Osteocyte (in vitro differentiated cells): Measurements from ENCODE around the gene TMED6. TPM values are rescaled to one million over a fixed set of nuclear protein-coding genes. Genes with fewer than 3 reads are reported as not detected.
A peak's percentile ranks its signal among the peaks of the same experiment; 100 is the strongest.
"Not testable (repeated sequence)": the region's sequence is repeated elsewhere in the genome, so short reads cannot be mapped to it uniquely, and the experiment has no call there.

Experiments used
- DNase-seq: peaks from one replicate; pipeline ENCODE4 v3.0.0; 2021; ENCODE audit warnings: mixed read lengths; ENCODE audit not compliant: unreplicated experiment; ENCODE audit errors: extremely low spot score
- H3K27ac Mint-ChIP-seq: one replicate; pipeline ENCODE4 v1.8.0; 2021; ENCODE audit warnings: mild to moderate bottlenecking, mixed read lengths; ENCODE audit not compliant: unreplicated experiment
- H3K27me3 Mint-ChIP-seq: one replicate; pipeline ENCODE4 v1.8.0; 2021; ENCODE audit warnings: mixed read lengths; ENCODE audit not compliant: unreplicated experiment
- H3K36me3 Mint-ChIP-seq: one replicate; pipeline ENCODE4 v1.8.0; 2021; ENCODE audit warnings: mixed read lengths; ENCODE audit not compliant: unreplicated experiment
- H3K4me1 Mint-ChIP-seq: one replicate; pipeline ENCODE4 v1.8.0; 2021; ENCODE audit warnings: mixed read lengths; ENCODE audit not compliant: unreplicated experiment
- H3K4me3 Mint-ChIP-seq: one replicate; pipeline ENCODE4 v1.8.0; 2021; ENCODE audit warnings: mild to moderate bottlenecking, moderate library complexity, mixed read lengths; ENCODE audit not compliant: unreplicated experiment
- H3K9me3 Mint-ChIP-seq: one replicate; pipeline ENCODE4 v1.8.0; 2021; ENCODE audit warnings: mixed read lengths; ENCODE audit not compliant: unreplicated experiment
- CTCF ChIP-seq: fragments of 200-600 bp; sonication (generic); IDR thresholded peaks from 2 replicates; pipeline ENCODE4 v1.5.0; 2021; ENCODE audit warnings: antibody characterized with exemption, mild to moderate bottlenecking, moderate library complexity
- total RNA-seq: library from RNA; stranded (reverse); gene quantifications from 2 replicates; pipeline ENCODE4 v1.2.1, GENCODE V29; 2021

TMED6 gene
- total RNA-seq, 1 donor from 2014 or later: 0.40 TPM

GRCh38 chr16:69306031-69306430, 45.6 kb downstream of the TMED6 start:
- no peak for TF ChIP-seq CTCF
- Mint-ChIP-seq H3K9me3 (no peaks in the 10 kb centered on the region), H3K27me3 (no peaks in the 10 kb centered on the region), H3K4me1 (peaks cover 16% of the 10 kb centered on the region), H3K4me3 (no peak overlapping the region), H3K36me3 (peaks cover 9% of the 10 kb centered on the region), H3K27ac (peak overlapping the region; percentile 59)
- no peak for DNase-seq

DNA sequence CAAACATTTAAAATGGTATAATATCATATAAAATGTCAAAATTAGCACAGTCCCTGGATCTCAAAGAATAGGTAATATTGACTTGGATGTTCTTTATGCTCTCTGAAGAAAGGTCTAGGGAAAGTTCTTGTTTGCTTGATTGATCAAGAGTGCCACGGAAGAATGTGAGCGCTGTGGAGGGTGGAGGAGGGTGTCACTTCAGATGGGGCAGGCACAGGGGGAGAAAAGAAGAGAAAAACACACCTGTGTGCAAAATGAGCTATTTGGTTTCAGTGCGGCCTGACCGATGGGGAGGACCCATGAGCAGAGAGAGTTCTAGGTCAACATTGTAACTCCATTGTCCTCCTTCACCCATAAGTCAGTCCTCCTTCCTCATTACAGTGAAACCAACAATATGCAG, 49.3 kb downstream of the TMED6 start:
- H3K27ac Mint-ChIP-seq: no peak overlapping the region
- peak; percentile 8 for DNase-seq
- peaks cover 20% of the 10 kb centered on the region for H3K36me3 Mint-ChIP-seq
- no peak for TF ChIP-seq CTCF
- no peaks in the 10 kb centered on the region for H3K9me3 Mint-ChIP-seq
- no peaks in the 10 kb centered on the region for H3K27me3 Mint-ChIP-seq
- no peak overlapping the region for H3K4me3 Mint-ChIP-seq
- H3K4me1 Mint-ChIP-seq: peaks cover 10% of the 10 kb centered on the region

GRCh38 chr16:69301861-69302260, 49.7 kb downstream of the TMED6 start:
- TF ChIP-seq CTCF: no peak
- H3K9me3 Mint-ChIP-seq: no peaks in the 10 kb centered on the region
- H3K27ac Mint-ChIP-seq: no peak overlapping the region
- H3K27me3 Mint-ChIP-seq: no peaks in the 10 kb centered on the region
- peaks cover 10% of the 10 kb centered on the region for H3K4me1 Mint-ChIP-seq
- DNase-seq: peak; percentile 38
- H3K4me3 Mint-ChIP-seq: no peak overlapping the region
- H3K36me3 Mint-ChIP-seq: peaks cover 20% of the 10 kb centered on the region

DNA sequence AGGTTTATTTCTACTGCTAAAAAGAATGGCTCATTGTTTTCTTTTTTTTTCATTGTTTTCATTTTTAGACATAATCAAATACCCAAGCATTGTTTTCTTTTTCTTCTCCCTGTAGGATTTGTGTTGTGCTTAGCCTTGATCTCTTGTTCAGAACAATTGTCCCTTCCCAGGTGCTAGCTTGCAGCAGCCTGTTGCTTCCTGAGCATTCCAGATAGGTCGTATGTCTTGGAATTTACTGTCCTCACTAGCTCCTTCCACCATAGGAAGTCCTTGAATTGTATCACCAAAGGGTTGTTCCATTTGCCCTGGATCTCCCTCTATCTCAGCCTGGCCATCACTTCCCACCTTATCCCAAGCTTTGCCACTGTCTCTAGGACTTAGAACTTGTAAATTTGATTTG, 50.4 kb downstream of the TMED6 start:
- peak; percentile 10 for DNase-seq
- no peaks in the 10 kb centered on the region for H3K9me3 Mint-ChIP-seq
- TF ChIP-seq CTCF: no peak
- H3K4me3 Mint-ChIP-seq: no peak overlapping the region
- no peaks in the 10 kb centered on the region for H3K27me3 Mint-ChIP-seq
- peaks cover 7% of the 10 kb centered on the region for H3K4me1 Mint-ChIP-seq
- no peak overlapping the region for H3K27ac Mint-ChIP-seq
- peaks cover 20% of the 10 kb centered on the region for H3K36me3 Mint-ChIP-seq

- Mint-ChIP-seq H3K27me3 (no peaks in the 10 kb centered on the region), H3K4me1 (no peaks in the 10 kb centered on the region), H3K36me3 (peaks cover 15% of the 10 kb centered on the region), H3K4me3 (no peak overlapping the region), H3K9me3 (no peaks in the 10 kb centered on the region), H3K27ac (no peak overlapping the region)
- DNase-seq: no peak
- TF ChIP-seq CTCF: no peak
Measured at GRCh38 chr16:69298261-69298660, 53.3 kb downstream of the TMED6 start.

GRCh38 chr16:69296771-69297170, 54.8 kb downstream of the TMED6 start:
- peaks cover 14% of the 10 kb centered on the region for H3K36me3 Mint-ChIP-seq
- H3K27ac Mint-ChIP-seq, H3K9me3 Mint-ChIP-seq, H3K4me3 Mint-ChIP-seq, DNase-seq, H3K27me3 Mint-ChIP-seq, H3K4me1 Mint-ChIP-seq: not testable (repeated sequence)
